Stimulated activated CD4-positive, alpha-beta T cell treated with anti-CD3 and anti-CD28 coated beads, Interleukin-4, amount 100 ng/mL, for 24 hours (primary cell): ENCODE data around the gene TMEM232.
A peak's percentile ranks its signal among the peaks of the same experiment; 100 is the strongest.
"Not testable (repeated sequence)": the region's sequence is repeated elsewhere in the genome, so short reads cannot be mapped to it uniquely, and the experiment has no call there.

Experiments
- DNase-seq: peaks from one replicate; pipeline ENCODE4 v3.0.0-alpha.2; 2020

Gene TMEM232

GRCh38 chr5:110726249-110727024, at the start of gene TMEM232:
TMEM232 (minus strand) TSS chr5:110726671; CDS start chr5:110667352, 59,319 bp downstream.
- peak; percentile 81 for DNase-seq

DNA sequence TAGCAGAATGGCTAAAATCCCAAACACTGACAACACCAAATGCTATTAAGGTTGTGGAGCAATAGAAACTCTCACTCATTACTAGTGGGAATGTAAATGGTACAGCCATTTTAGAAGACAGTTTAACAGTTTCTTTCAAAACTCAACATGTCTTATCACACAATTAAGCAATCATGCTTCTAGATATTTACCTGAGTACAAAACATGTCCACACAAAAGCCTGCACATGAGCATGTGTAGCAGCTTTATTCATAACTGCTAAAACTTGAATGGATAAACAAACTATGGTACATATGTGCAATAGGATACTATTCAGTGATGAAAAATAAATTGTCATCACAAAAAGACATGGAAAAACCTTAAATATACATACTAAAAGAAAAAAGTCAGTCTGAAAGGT, 43.8 kb upstream of the TMEM232 start:
- DNase-seq, result no peak

- DNase-seq, result no peak
Observed at GRCh38 chr5:110769000-110769681, 42.7 kb upstream of the TMEM232 start.

DNA sequence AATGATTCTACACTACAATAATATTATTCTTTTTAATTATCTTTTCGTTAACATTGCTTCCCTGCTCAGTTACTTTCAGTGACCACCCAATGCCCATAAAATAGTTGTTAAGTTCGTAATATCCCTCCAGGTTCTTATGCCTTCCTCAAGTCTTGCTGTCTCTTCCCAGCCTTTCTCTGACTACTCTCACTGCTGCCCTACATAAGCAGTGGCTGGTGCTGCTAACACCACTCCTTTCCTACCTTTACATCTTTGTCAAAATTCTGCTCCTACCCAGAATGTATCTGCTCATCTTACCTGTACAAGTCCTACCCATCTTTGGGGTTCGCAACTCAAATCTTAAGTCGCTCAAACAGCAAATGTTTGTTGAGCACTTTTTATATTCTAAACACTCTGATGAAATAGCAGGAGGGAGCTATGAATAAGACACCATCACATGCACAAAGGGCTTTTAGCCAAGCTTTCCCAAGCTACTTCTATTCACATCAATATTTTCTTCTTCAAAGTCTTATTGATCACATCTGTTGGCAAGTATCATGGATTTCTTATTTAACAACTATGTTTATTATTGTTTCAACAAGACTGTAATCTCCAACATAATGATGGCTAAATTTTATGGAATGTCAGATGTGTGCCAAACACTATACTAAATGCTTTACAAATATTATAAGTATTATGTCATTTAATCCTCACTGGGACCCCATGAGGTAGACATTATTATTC, 41.8 kb upstream of the TMEM232 start:
- no peak for DNase-seq

DNA sequence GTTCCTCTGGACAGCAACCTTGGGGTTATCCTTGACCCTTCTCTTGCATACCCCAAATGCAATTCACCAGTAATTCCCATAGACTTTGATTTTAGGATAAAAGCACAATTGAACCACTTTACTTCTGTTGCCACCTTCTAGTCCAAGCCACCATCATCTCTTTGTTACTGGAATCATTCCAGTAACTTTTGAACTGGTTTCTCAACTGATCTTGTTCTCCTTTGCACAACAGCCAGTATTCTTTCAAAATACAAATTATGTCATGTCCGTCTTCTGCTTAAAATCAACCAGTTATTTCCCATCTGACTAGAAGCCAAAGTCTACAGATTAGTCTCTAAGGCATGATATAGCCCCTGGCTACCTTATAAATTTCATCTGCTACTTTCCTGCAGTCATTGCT, 33.7 kb upstream of the TMEM232 start:
- DNase-seq, result no peak

DNA sequence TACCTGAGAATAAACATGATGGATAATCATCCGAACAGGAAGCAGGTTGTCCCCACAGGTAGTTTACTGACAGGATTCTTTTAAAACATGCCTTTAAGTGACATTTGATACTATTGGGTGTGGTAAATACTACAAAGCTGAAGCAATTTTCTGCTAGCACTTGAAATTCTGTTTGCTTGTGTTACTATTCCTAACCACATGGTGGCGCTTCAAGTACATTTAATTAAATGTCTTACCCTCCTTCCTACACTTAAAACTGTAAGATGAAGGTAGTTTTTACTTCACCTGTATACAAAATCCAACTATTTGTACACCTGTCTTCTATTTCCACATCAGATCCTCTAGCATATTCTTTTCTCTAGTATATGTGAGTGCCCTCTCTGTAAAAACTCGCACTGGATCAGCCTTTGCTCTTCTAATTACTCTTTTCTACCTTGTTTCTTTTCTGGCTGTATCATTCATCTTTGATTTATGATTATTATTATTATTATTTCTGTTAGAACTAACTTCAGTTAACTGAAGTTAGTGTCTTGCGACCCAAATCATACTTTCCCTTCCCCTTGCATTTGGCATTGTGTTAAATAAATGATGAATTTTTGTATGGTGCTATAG, 30.8 kb upstream of the TMEM232 start:
- peak; percentile 36 for DNase-seq

DNA sequence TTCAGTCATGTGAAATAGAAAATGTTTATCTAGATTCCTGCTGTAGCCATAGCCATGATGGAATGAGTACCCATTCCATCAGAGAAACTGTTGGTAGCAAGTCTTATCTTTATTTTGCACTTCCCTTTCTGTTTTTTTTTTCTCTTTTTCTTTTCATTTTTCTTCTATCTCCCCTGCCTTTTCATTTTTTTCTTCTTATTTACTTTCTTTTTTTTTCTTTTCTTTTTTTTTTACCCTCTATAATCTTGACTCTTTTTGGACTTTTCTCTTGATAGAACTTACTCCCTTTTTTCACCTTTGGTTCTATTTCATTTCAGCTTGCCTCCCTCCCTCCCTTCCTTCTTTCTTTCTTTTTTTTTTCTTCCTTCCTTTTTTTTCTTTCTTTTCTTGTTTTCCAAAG, 27.7 kb upstream of the TMEM232 start:
- no peak for DNase-seq

DNA sequence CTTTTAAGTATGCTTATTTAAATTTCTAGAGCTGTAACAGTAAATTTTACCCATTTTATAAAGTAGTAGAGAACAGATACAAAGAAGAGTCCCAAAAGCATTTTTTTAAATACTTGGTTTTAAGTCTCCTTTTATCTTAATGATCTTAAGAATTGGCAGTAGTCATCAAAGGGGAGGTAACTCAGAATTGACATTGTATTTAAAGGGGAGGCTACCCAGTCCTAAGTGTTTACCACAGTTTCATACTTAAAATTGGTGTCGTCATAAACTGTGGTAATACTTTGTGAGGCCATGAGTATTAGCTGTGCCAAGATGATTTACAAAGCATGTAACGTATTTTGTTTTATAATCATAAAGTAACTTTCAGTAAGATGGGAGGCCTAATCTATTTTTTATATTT, 27.1 kb upstream of the TMEM232 start:
- no peak for DNase-seq

DNA sequence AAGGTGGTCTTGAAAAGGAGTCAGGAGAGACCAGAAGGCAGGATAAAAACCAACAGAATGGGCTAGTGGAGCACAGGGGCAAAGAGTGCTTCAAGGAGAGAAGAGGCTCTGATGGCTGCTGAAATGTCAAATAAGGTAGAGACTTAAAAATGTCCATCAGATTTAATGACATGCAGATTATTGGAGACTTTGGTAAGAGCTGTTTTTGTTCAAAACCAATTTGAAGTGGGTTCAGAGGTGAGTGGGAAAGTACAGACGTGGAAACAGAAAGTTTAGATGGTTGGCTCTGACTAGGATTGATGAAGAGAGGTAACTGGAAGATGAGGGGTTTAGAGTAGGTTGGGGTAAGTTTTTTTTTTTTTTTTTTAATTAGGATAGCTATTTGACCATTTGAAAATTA, 26.5 kb upstream of the TMEM232 start:
- DNase-seq, result no peak

DNA sequence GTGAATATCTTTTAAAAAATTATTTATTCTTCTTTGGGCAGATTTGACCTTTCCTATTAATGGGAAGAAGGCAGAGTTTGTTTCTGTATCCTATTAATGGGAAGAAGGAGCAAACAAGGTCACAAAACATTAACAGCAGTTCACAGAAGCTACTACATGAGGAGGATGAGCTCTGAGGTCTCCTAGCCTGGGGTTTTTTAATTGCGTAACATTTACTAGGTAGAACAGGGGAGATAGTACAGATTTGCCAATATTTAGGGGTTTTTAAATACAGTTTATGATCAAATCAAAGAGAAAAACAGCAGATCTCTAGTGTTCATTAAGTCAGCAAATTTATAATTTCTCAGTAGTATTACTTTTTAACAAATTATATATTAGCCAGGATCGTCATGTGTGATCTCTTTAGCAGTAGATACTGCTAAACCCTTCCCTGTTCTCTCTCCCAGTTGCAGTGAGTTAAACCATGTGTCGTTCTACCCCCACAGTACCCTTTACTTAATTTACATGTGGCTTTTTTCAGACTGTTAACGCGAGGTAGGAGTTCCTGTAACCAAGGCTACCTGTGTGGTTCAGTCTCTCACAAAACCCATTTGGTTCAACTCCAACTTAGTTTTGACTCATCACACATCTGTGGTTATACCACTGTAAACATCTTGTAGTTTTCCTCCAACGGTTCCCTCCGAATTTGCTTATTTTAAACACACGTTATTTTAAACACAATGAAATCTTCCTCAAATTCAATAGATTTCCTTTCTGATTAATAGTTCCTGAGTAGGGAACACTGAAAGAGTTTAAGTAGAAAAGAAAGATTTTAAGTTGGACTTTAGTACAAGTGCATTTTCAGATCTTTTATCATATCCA, 25.7 kb upstream of the TMEM232 start:
- peak; percentile 38 for DNase-seq

DNA sequence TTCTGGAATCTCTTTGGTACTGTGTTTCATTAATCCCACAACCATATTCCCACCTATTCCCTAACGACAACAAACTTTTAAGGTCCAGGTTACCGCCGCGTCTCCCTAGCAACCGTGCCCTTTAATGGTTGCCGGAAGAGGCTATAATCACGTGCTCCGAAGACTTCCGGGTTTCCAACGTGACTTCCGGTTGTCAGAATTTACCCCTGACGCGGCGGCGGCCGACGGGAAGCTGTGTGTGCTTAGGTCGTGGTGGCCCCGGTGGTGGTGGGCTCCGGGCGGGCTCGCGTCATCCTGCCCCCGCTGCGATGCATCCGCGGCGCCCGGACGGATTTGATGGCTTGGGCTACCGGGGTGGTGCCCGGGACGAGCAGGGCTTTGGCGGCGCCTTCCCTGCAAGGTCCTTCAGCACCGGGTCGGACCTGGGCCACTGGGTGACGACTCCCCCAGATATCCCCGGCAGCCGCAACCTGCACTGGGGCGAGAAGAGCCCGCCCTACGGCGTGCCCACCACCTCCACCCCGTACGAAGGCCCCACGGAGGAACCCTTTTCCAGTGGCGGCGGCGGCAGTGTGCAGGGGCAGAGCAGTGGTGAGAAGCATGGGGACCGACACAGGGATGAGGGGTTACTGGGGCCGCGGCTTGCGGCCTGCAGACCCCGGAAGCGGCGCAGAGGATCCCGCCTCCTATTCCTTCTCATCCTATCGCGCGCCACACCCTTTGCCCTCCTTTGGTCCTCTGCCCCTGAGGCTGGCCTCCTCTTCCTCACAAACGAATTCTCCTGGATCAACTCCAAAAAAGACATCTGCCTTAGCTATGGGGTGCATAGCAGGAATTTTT, 12.6 kb upstream of the TMEM232 start, which contains the start of gene SLC25A46:
Gene SLC25A46, plus strand, starts transcription at position 196 of the 840 bp plus-strand sequence. Its CDS starts 113 bp downstream, at position 309.
- DNase-seq, result peak; percentile 90

DNA sequence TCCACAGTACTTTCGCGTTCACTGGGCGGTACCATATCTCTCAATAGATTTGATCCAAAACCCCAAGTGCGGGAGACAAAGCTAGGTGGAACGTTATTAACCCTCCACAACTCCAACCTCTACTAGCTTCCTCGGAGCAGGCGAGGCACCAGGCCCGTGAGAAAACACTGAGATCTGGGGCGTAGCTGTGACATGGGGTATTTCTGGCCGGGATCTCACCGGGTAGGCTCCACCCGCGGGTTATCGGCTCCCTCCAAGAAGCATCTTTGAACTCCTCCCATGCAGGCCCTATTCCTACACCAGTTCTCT, 12.0 kb upstream of the TMEM232 start:
- DNase-seq, result no peak

DNA sequence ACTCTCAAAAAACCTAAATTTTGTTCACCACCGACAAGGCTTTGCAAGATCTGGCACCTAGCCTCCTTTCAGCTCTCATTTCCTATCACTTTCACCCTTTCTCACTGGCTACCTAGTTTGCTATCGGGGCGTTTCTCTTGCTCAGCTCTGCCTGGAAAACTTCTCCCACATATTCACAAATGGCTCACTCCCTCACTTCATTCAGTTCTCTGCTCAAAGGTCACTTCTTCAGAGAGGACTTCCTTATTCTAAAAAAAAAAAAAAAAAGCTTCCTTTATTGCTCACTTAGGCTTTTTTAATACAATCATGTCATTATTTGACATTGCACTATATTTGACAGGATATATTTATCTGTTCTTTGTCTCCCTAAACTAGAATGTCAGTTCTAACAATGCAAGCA, 10.3 kb upstream of the TMEM232 start:
- no peak for DNase-seq

- no peak for DNase-seq
Observed at GRCh38 chr5:110735556-110735955, 9.1 kb upstream of the TMEM232 start.

DNA sequence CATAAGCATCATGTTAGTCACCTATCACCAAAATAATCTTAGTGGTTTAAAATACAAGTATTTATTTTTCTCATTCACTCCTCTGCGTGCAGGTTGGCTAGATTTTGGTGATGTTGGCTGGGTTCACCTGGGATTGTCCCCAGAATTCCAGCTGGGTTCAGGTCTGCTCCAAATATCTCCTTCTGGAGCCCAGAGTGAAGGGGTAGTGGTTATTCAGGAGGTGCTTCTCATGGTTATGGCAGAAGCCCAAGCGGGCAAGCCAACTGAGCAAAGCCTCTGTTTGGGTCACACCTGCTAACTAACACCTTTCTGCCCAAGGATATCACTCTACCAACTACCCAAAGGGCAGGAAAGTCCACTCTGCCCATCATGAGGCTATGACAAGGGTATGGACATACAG, 7.6 kb upstream of the TMEM232 start:
- no peak for DNase-seq

- DNase-seq, result not testable (repeated sequence)
Observed at GRCh38 chr5:110731499-110731898, 5.0 kb upstream of the TMEM232 start.

DNA sequence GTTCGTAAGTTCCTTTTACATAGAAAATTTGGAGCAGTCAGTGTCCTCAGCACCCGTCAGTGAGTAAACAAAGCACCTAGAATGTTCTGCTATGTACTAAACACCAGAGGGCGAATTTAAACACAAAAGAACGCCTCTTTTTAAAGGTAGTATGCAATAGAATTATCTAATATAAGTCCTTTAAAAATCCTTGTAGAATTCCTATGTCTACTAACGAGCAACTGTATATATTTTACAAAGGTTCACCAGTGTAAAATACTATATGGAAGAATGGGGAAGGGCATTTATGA, 499 bp upstream of the TMEM232 start:
- no peak for DNase-seq

DNA sequence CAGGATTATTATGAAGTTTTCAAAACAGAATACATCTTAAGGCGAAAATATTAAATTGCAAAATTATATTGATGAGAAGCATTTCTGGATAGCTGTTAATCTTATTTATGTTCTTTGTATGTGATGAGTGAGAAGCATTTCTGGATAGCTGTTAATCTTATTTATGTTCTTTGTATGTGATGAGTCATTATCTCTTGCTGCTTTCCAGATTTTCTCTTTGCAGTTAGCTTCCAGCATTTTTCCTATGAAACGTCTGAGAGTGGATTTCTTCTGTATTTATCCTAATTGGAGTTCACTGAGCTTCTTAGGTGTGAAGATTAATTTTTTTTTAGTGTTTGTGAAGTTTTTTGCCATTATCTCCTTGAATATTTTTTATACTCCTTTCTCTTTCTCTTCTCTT, 8.2 kb downstream of the TMEM232 start:
- DNase-seq, result no peak

GRCh38 chr5:110716247-110717245, 9.9 kb downstream of the TMEM232 start:
- no peak for DNase-seq

- no peak for DNase-seq
Observed at GRCh38 chr5:110707260-110707844, 19.1 kb downstream of the TMEM232 start.
